H1 (cell line): Measurements from ENCODE around the gene SCO2. TPM values are rescaled to one million over a fixed set of nuclear protein-coding genes. Genes with fewer than 3 reads are reported as not detected.

Experiments used
- CHD1 ChIP-seq: IDR thresholded peaks from 2 replicates; pipeline ENCODE4 v1.6.1; 2012; ENCODE audit warnings: low read depth, low read length, improper control_type of control experiment
- polyA plus RNA-seq, 7 experiments: library from polyadenylated mRNA; depleted of rRNA in 3 of 7; stranded (reverse) in 5 of 7; unstranded in 2 of 7; fragments of >200 nt in 5 of 7; fragments of 200-250 nt in 2 of 7; gene quantifications; 1 replicate in 5 of 7; 2 replicates in 1 of 7; 4 replicates in 1 of 7; pipeline versions ENCODE4 v1.2.1 to v1.2.3, GENCODE V29; 2011 to 2013; ENCODE audit warnings: missing spikeins in 2 of 7, mixed read lengths in 2 of 7
- total RNA-seq: library from RNA; stranded (reverse); fragmentation: NEBNext Ultra II Directional; extraction: Animal tissue kit (Norgen Biotek cat#: 25700); gene quantifications from 2 replicates; pipeline ENCODE4 v1.2.1, GENCODE V29; 2021
- TF ChIP-seq, protein P1 (sequence below), 3 experiments: IDR thresholded peaks; 1 replicate in 2 of 3; 2 replicates in 1 of 3; pipeline versions ENCODE4 v1.5.1 to v1.6.1; 2011; ENCODE audit warnings: low read length in 3 of 3, mild to moderate bottlenecking in 3 of 3, inconsistent platforms in 2 of 3, low read depth in 1 of 3, moderate library complexity in 1 of 3; ENCODE audit not compliant: insufficient read depth in 1 of 3; ENCODE audit errors: control extremely low read depth in 1 of 3

SCO2 gene
- total and polyA plus RNA-seq, 2 of the 8 experiments (the other 6 are each of a cell fraction or from before 2014, with no cell fraction given) = 2.0 TPM; not detected in 1

DNA sequence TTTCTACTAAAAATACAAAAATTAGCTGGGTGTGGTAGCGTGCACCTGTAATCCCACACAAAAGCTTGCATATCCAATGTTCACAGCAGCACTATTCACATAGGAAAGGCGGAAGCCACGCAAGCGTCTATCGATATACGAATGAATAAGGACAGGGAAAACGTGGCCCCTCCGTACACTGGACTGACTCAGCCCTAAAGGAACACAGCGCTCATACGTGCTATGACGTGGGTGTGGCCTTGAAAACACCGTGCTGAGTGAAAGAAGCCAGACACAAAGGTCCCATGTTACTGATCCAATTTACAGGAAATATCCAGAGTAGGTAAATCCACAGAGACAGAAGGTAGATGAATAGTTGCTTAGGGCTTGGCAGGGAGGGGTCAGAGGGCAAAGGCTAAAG is 24.9 kb downstream of the SCO2 start (continued):
- TF ChIP-seq, protein P1, sequence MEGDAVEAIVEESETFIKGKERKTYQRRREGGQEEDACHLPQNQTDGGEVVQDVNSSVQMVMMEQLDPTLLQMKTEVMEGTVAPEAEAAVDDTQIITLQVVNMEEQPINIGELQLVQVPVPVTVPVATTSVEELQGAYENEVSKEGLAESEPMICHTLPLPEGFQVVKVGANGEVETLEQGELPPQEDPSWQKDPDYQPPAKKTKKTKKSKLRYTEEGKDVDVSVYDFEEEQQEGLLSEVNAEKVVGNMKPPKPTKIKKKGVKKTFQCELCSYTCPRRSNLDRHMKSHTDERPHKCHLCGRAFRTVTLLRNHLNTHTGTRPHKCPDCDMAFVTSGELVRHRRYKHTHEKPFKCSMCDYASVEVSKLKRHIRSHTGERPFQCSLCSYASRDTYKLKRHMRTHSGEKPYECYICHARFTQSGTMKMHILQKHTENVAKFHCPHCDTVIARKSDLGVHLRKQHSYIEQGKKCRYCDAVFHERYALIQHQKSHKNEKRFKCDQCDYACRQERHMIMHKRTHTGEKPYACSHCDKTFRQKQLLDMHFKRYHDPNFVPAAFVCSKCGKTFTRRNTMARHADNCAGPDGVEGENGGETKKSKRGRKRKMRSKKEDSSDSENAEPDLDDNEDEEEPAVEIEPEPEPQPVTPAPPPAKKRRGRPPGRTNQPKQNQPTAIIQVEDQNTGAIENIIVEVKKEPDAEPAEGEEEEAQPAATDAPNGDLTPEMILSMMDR (IDR thresholded peaks at IDR 0.05; ENCODE audit: control extremely low read depth in 1 of 3, insufficient read depth in 1 of 3, low read depth in 1 of 3, low read length in 3 of 3) = no peak
- no peak for TF ChIP-seq CHD1
